HepG2 (cell line): ENCODE measurements around the gene TSEN54. TPM values are rescaled to one million over a fixed set of nuclear protein-coding genes. Genes with fewer than 3 reads are reported as not detected.
A peak's percentile ranks its signal among the peaks of the same experiment; 100 is the strongest.

Experiments used
- AGO1 ChIP-seq: fragments of 200-400 bp; formaldehyde crosslinking; IDR thresholded peaks from 2 replicates; pipeline ENCODE4 v1.6.1; 2017; ENCODE audit warnings: mild to moderate bottlenecking, low read depth, low read length, moderate library complexity; ENCODE audit not compliant: poor library complexity, severe bottlenecking
- GATAD2A ChIP-seq: IDR thresholded peaks from 2 replicates; pipeline ENCODE4 v1.6.1; 2016
- IKZF5 ChIP-seq: IDR thresholded peaks from 2 replicates; pipeline ENCODE4 v1.6.1; 2018; ENCODE audit warnings: missing genetic modification reagents, mild to moderate bottlenecking, missing compliant biosample characterization
- MAZ ChIP-seq, 2 experiments: sonication (generic) in 1 of 2; formaldehyde crosslinking in 1 of 2; IDR thresholded peaks; 2 replicates each; pipeline versions ENCODE4 v1.5.0 to v1.6.1; 2012 to 2020; ENCODE audit warnings: low read depth in 2 of 2, mild to moderate bottlenecking in 2 of 2, borderline replicate concordance in 1 of 2, improper control_type of control experiment in 1 of 2, low read length in 1 of 2, missing genetic modification reagents in 1 of 2, moderate library complexity in 1 of 2
- NAIF1 ChIP-seq: sonication (generic); formaldehyde crosslinking; IDR thresholded peaks from 2 replicates; pipeline ENCODE4 v1.5.0; 2020; ENCODE audit warnings: mild to moderate bottlenecking, missing genetic modification reagents, borderline replicate concordance
- PATZ1 ChIP-seq: sonication (generic); formaldehyde crosslinking; IDR thresholded peaks from 2 replicates; pipeline ENCODE4 v1.4.0; 2020; ENCODE audit warnings: missing genetic modification reagents
- PITX1 ChIP-seq: sonication (generic); formaldehyde crosslinking; IDR thresholded peaks from 2 replicates; pipeline ENCODE4 v1.5.1; 2020; ENCODE audit warnings: mild to moderate bottlenecking, missing genetic modification reagents
- RBAK ChIP-seq: sonication (generic); formaldehyde crosslinking; IDR thresholded peaks from 2 replicates; pipeline ENCODE4 v1.5.1; 2020; ENCODE audit warnings: mild to moderate bottlenecking, missing genetic modification reagents
- REPIN1 ChIP-seq: sonication (generic); formaldehyde crosslinking; IDR thresholded peaks from 2 replicates; pipeline ENCODE4 v1.8.0; 2022; ENCODE audit warnings: missing genetic modification reagents, low read depth, mild to moderate bottlenecking, borderline replicate concordance
- SP140L ChIP-seq: sonication (generic); formaldehyde crosslinking; IDR thresholded peaks from 2 replicates; pipeline ENCODE4 v1.4.0; 2020; ENCODE audit warnings: missing genetic modification reagents, borderline replicate concordance
- TAF15 ChIP-seq: fragments of 200-400 bp; formaldehyde crosslinking; IDR thresholded peaks from one replicate; pipeline ENCODE4 v1.6.1; 2018; ENCODE audit warnings: mild to moderate bottlenecking, low read depth, low read length; ENCODE audit not compliant: poor library complexity, severe bottlenecking
- ZFP37 ChIP-seq: sonication (generic); formaldehyde crosslinking; IDR thresholded peaks from 2 replicates; pipeline ENCODE4 v1.4.0; 2020; ENCODE audit warnings: missing genetic modification reagents, borderline replicate concordance
- ZMYM3 ChIP-seq: sonication (generic); formaldehyde crosslinking; IDR thresholded peaks from 2 replicates; pipeline ENCODE4 v1.5.1; 2020; ENCODE audit warnings: mild to moderate bottlenecking, missing genetic modification reagents
- ZNF296 ChIP-seq: sonication (generic); formaldehyde crosslinking; conservative IDR thresholded peaks from 2 replicates; pipeline ENCODE4 v1.5.0; 2020; ENCODE audit warnings: mild to moderate bottlenecking, missing genetic modification reagents
- ZNF446 ChIP-seq: sonication (generic); formaldehyde crosslinking; IDR thresholded peaks from 2 replicates; pipeline ENCODE4 v1.5.0; 2020; ENCODE audit warnings: mild to moderate bottlenecking, missing genetic modification reagents
- ZNF530 ChIP-seq: sonication (generic); formaldehyde crosslinking; IDR thresholded peaks from 2 replicates; pipeline ENCODE4 v1.5.0; 2020; ENCODE audit warnings: low read depth, mild to moderate bottlenecking, missing genetic modification reagents
- ZNF646 ChIP-seq: sonication (generic); formaldehyde crosslinking; IDR thresholded peaks from 2 replicates; pipeline ENCODE4 v1.9.0; 2021; ENCODE audit warnings: mild to moderate bottlenecking, missing genetic modification reagents
- ZNF75D ChIP-seq: sonication (generic); formaldehyde crosslinking; IDR thresholded peaks from 2 replicates; pipeline ENCODE4 v1.8.1; 2023; ENCODE audit warnings: missing genetic modification reagents, mild to moderate bottlenecking, borderline replicate concordance
- ZNF879 ChIP-seq: sonication (generic); formaldehyde crosslinking; IDR thresholded peaks from 2 replicates; pipeline ENCODE4 v1.8.1; 2023; ENCODE audit warnings: missing genetic modification reagents
- polyA plus RNA-seq, 8 experiments: library from polyadenylated mRNA; depleted of rRNA in 3 of 8; stranded (reverse) in 7 of 8; unstranded in 1 of 8; fragments of >200 nt; fragmentation: Illumina TruSeq in 4 of 8; extraction: Trizol in 4 of 8; gene quantifications; 2 replicates each; pipeline versions ENCODE4 v1.2.1 to v1.2.3, GENCODE V29; 2011 to 2016; ENCODE audit warnings: low read depth in 4 of 8, missing spikeins in 1 of 8, mixed read lengths in 1 of 8; ENCODE audit not compliant: insufficient read depth in 1 of 8
- total RNA-seq, 5 experiments: library from RNA; depleted of rRNA; stranded (reverse); fragments of >200 nt; fragmentation: Illumina TruSeq; extraction: Trizol; gene quantifications; 2 replicates each; pipeline ENCODE4 v1.2.3, GENCODE V29; 2016; ENCODE audit warnings: low read depth in 1 of 5

Gene TSEN54
- total and polyA plus RNA-seq, 2 of the 13 experiments (the other 11 are each of a cell fraction or from before 2014, with no cell fraction given) = 62.9 to 63.3 TPM

- no peak for TF ChIP-seq ZFP37 (CRISPR knock-in tag)
- TF ChIP-seq ZMYM3 (CRISPR knock-in tag) = no peak
- TF ChIP-seq ZNF296 = 0 out of 2 replicates have a peak, but pooled peaks have one; percentile 46
- no peak for TF ChIP-seq ZNF530 (CRISPR knock-in tag)
- no peak for TF ChIP-seq TAF15
- no peak for TF ChIP-seq RBAK
- TF ChIP-seq REPIN1 (CRISPR knock-in tag) = peak; percentile 46; the same call in 1 of the 2 replicates
- no peak; the same call in none of the 2 replicates for TF ChIP-seq PATZ1 (CRISPR knock-in tag)
- no peak; the same call in 1 of the 2 replicates for TF ChIP-seq MAZ (IDR thresholded peaks at IDR 0.05; ENCODE audit: borderline replicate concordance, low read depth, low read length)
- 0 out of 2 replicates have a peak, but pooled peaks have one; percentile 38 for TF ChIP-seq MAZ (CRISPR knock-in tag; IDR thresholded peaks at IDR 0.05; ENCODE audit: low read depth)
- no peak; the same call in 1 of the 2 replicates for TF ChIP-seq PITX1 (CRISPR knock-in tag)
- no peak for TF ChIP-seq SP140L (CRISPR knock-in tag)
- TF ChIP-seq ZNF646 (CRISPR knock-in tag) = no peak
- no peak for TF ChIP-seq NAIF1 (CRISPR knock-in tag)
- 0 out of 2 replicates have a peak, but pooled peaks have one; percentile 50 for TF ChIP-seq IKZF5 (CRISPR knock-in tag)
- TF ChIP-seq AGO1 = peak; percentile 60
- no peak for TF ChIP-seq ZNF75D (CRISPR knock-in tag)
- TF ChIP-seq ZNF446 (CRISPR knock-in tag) = no peak
- TF ChIP-seq GATAD2A (CRISPR knock-in tag) = peak; percentile 20; the same call in 1 of the 2 replicates
- TF ChIP-seq ZNF879 (CRISPR knock-in tag) = no peak
Observed at GRCh38 chr17:75504347-75505151, 11.8 kb upstream of the TSEN54 start (continued).
